ENCODE measurements around the gene HEATR5B.

HEATR5B gene

GRCh38 chr2:36965751-36966369, 118.3 kb downstream of the HEATR5B start:
- TF ChIP-seq CTCF (conservative IDR thresholded peaks at IDR 0.05), result no peak
- H3K27ac ChIP-seq, result peak overlapping the region; percentile 94

GRCh38 chr2:36965206-36965605, 119.0 kb downstream of the HEATR5B start:
- peak overlapping the region; percentile 94 for H3K27ac ChIP-seq

GRCh38 chr2:36964496-36965058, 119.6 kb downstream of the HEATR5B start:
- peak overlapping the region; percentile 94 for H3K27ac ChIP-seq
- no peak for TF ChIP-seq CTCF (conservative IDR thresholded peaks at IDR 0.05)

More at GRCh38 chr2:36965206-36965605, 119.0 kb downstream of the HEATR5B start:
- no peak for TF ChIP-seq CTCF (conservative IDR thresholded peaks at IDR 0.05)

DNA sequence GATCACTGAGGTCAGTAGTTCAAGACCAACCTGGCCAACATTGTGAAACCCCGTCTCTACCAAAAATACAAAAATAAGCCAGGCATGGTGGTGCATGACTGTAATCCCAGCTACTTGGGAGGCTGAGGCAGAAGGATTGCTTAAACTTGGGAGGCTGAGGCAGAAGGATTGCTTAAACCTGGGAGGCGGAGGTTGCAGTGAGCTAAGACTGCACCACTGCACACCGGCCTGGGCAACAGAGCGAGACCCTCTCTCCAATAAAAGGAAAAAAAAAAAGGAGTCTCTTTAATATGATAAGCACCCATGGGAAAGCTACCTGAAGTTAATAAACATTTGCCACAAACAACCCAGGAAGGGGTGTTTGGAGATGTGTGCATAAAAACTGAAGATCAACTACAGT, 120.4 kb downstream of the HEATR5B start:
- no peak for TF ChIP-seq CTCF (conservative IDR thresholded peaks at IDR 0.05)
- peak overlapping the region; percentile 94 for H3K27ac ChIP-seq

DNA sequence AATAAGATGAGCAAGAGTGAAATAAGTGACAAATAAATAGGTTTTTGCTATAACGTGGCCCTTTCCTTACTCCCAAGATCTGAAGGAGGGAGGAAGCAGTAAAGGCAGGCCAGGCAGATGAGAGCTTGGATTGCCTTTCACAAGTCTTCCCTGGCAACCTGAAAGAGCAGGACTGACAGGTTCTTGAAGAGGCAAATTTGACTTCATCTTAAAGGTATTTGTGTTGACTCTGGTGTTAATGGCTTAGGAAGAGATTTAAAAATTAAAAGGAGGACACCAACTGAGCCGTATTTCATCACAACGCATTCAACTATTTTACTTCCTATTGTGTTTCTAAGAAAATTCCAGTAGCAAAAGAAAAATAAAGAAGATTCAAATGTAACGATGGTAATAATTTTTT, 121.1 kb downstream of the HEATR5B start:
- TF ChIP-seq CTCF (conservative IDR thresholded peaks at IDR 0.05), result no peak

DNA sequence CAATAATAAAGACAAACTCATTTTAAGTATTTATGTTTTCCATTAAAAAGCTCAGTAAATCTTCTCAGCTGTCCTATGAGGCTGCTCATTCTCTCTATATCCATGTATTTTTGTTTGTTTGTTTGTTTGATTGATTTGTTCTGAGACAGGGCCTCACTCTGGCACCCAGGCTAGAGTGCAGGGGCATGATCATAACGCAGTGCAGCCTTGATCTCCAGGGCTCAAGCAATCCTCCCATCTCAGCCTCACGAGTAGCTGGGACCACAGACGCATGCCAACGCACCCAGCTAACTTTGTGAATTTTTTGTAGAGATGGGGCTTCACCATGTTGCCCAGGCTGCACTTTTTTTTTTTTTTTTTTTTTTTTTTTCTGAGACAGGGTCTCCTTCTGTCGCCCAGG, 123.4 kb downstream of the HEATR5B start:
- H3K27ac ChIP-seq, result no peak overlapping the region
- TF ChIP-seq CTCF (conservative IDR thresholded peaks at IDR 0.05), result no peak

More for the DNA sequence above, 121.1 kb downstream of the HEATR5B start:
- H3K27ac ChIP-seq, result peak overlapping the region; percentile 94

- no peak for TF ChIP-seq CTCF (conservative IDR thresholded peaks at IDR 0.05)
- H3K27ac ChIP-seq, result no peak overlapping the region
Observed at GRCh38 chr2:36960005-36960675, 124.0 kb downstream of the HEATR5B start.
